Measurements from ENCODE around the gene ISLR2.

DNA sequence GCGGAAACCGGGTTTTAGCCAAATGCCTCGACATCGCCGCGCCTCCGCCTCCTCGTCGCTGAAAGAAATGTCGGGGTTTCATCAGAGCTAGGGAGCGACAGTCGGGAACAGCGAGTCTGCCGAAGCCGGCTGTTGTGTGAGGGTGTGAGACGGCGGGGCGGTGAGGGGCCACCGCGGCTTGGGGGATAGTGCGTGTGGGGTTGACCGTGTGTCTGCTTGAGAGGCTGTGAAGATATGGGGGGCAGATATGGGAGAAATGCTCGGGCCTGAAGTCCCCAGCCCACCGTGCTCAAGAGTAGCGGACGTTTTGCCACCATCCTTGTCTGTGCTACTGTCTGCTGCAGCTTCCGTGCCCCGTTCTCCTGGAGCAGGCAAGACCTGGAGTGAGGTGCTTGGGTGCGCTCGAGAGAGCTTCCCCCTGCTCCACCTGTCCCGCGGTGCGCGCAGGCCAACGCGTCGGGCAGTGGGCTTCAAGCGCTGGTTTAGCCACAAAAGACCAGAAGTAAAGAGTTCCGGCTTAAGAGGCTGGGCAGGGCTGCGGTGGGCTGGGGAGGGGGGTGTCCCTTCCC is 716 bp upstream of the ISLR2 start:
- TF ChIP-seq, protein P1, sequence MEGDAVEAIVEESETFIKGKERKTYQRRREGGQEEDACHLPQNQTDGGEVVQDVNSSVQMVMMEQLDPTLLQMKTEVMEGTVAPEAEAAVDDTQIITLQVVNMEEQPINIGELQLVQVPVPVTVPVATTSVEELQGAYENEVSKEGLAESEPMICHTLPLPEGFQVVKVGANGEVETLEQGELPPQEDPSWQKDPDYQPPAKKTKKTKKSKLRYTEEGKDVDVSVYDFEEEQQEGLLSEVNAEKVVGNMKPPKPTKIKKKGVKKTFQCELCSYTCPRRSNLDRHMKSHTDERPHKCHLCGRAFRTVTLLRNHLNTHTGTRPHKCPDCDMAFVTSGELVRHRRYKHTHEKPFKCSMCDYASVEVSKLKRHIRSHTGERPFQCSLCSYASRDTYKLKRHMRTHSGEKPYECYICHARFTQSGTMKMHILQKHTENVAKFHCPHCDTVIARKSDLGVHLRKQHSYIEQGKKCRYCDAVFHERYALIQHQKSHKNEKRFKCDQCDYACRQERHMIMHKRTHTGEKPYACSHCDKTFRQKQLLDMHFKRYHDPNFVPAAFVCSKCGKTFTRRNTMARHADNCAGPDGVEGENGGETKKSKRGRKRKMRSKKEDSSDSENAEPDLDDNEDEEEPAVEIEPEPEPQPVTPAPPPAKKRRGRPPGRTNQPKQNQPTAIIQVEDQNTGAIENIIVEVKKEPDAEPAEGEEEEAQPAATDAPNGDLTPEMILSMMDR (IDR thresholded peaks at IDR 0.05), result no peak
- no peak for TF ChIP-seq POLR2A (IDR thresholded peaks at IDR 0.05)
- TF ChIP-seq EP300 (IDR thresholded peaks at IDR 0.05; ENCODE audit: low read depth), result no peak
- TF ChIP-seq POLR2AphosphoS5 (IDR thresholded peaks at IDR 0.05), result no peak

Data from transverse colon (tissue), 4 donors.